ENCODE results near the gene CARNS1. TPM values are rescaled to one million over a fixed set of nuclear protein-coding genes. Genes with fewer than 3 reads are reported as not detected.

Gene CARNS1
- total and polyA plus RNA-seq, 4 donors, result 0.05 to 0.19 (median 0.10) TPM

- TF ChIP-seq CTCF (IDR thresholded peaks at IDR 0.05; ENCODE audit: low read depth, low read length, missing input control), result no peak
- no peak for TF ChIP-seq RAD21 (IDR thresholded peaks at IDR 0.05)
- TF ChIP-seq TAF1 (conservative IDR thresholded peaks at IDR 0.05), result no peak
Observed at GRCh38 chr11:67395555-67396258, 19.8 kb upstream of the CARNS1 start (continued).

GRCh38 chr11:67396259-67396581 lies 19.3 kb upstream of the CARNS1 start:
- no peak for TF ChIP-seq NR2F2 (IDR thresholded peaks at IDR 0.05)
- TF ChIP-seq HNF4G (IDR thresholded peaks at IDR 0.05), result no peak
- no peak for TF ChIP-seq FOXA1 (IDR thresholded peaks at IDR 0.05)
- TF ChIP-seq ZBTB33 (IDR thresholded peaks at IDR 0.05), result no peak
- no peak overlapping the region for H3K9ac ChIP-seq (ENCODE audit: low read depth in 1 of 2, low read length in 2 of 2)
- no peak overlapping the region for H3K27ac ChIP-seq (ENCODE audit: low read depth in 1 of 2, low read length in 2 of 2)
- H3K9me3 ChIP-seq (ENCODE audit: control insufficient read depth in 4 of 4, low read length in 3 of 4), result no peaks in the 10 kb centered on the region
- DNase-seq (ENCODE audit: low spot score), result no peak
- H3K27me3 ChIP-seq (ENCODE audit: control insufficient read depth in 4 of 4, insufficient read depth in 4 of 4, low read length in 3 of 4), result no peaks in the 10 kb centered on the region
- H3K4me1 ChIP-seq (ENCODE audit: control insufficient read depth in 4 of 4, insufficient read depth in 4 of 4, low read length in 3 of 4), result peaks cover 5 to 40% (median 21%) of the 10 kb centered on the region in 4 donors
- peaks cover 20 to 36% (median 22%) of the 10 kb centered on the region in 4 donors for H3K36me3 ChIP-seq (ENCODE audit: control insufficient read depth in 4 of 4, insufficient read depth in 3 of 4, low read depth in 1 of 4, low read length in 3 of 4)
- H3K4me3 ChIP-seq (ENCODE audit: low read depth in 1 of 3, low read length in 3 of 3), result no peak overlapping the region
- WGBS, result 95% methylated on average over 7 of the region's 7 CpGs

- 65% methylated on average over 13 of the region's 13 CpGs for WGBS
- no peak for DNase-seq (ENCODE audit: low spot score)
- Histone ChIP-seq H3K4me3 (ENCODE audit: low read depth in 1 of 3, low read length in 3 of 3) (no peak overlapping the region), H3K4me1 (ENCODE audit: control insufficient read depth in 4 of 4, insufficient read depth in 4 of 4, low read length in 3 of 4) (peaks cover 5 to 36% (median 20%) of the 10 kb centered on the region in 4 donors), H3K9me3 (ENCODE audit: control insufficient read depth in 4 of 4, low read length in 3 of 4) (no peaks in the 10 kb centered on the region), H3K27ac (ENCODE audit: low read depth in 1 of 2, low read length in 2 of 2) (no peak overlapping the region), H3K9ac (ENCODE audit: low read depth in 1 of 2, low read length in 2 of 2) (no peak overlapping the region), H3K27me3 (ENCODE audit: control insufficient read depth in 4 of 4, insufficient read depth in 4 of 4, low read length in 3 of 4) (no peaks in the 10 kb centered on the region), H3K36me3 (ENCODE audit: control insufficient read depth in 4 of 4, insufficient read depth in 3 of 4, low read depth in 1 of 4, low read length in 3 of 4) (peaks cover 20 to 36% (median 22%) of the 10 kb centered on the region in 4 donors)
- TF ChIP-seq ZBTB33 (IDR thresholded peaks at IDR 0.05) (no peak), HNF4G (IDR thresholded peaks at IDR 0.05) (no peak), GABPA (IDR thresholded peaks at IDR 0.05 in 1 of 2, conservative IDR thresholded peaks at IDR 0.05 in 1 of 2) (no peak)
Observed at GRCh38 chr11:67396587-67397389, 18.7 kb upstream of the CARNS1 start.

Data from liver (tissue), 9 donors.